ENCODE results near the gene ANKRD10.

The ANKRD10 gene

DNA sequence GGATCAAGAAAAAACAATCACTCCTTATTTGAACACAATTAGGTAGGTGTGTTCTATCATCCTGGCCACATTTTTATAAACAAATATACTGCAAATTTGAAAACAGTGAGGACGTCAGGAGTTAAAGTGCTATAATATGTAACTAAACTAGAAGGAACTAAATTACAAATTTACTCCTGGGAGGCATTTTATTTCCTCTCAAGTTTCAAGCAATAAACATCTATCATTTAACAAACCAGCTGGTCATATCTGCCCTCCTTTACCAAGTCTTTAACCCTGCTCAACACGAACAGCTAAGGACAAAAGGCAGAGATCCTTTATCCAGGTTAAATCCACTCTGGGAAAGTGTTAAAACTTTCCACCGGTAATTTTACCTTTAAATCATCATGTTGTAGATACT is 26.5 kb downstream of the ANKRD10 start:
- no peak overlapping the region for H3K4me2 ChIP-seq (ENCODE audit: insufficient read depth, low read length)
- ATAC-seq (ENCODE audit: insufficient read depth, low read depth) (no peak), DNase-seq (no peak)
- H3K27me3 ChIP-seq (ENCODE audit: insufficient read depth, low read length, poor library complexity), result no peaks in the 10 kb centered on the region
- H3K36me3 ChIP-seq (ENCODE audit: insufficient read depth, low read length), result peaks cover 28% of the 10 kb centered on the region
- no peak overlapping the region for H3K27ac ChIP-seq (ENCODE audit: low read length)
- no peak overlapping the region for H2AFZ ChIP-seq (ENCODE audit: low read depth, low read length)
- H3K4me1 ChIP-seq (ENCODE audit: insufficient read depth, low read length), result no peaks in the 10 kb centered on the region
- H4K20me1 ChIP-seq (ENCODE audit: insufficient read depth, low read length), result peaks cover 3% of the 10 kb centered on the region; the same call in 1 of the 2 replicates
- H3K9ac ChIP-seq (ENCODE audit: low read depth, low read length), result no peak overlapping the region
- no peak overlapping the region for H3K4me3 ChIP-seq (ENCODE audit: low read depth in 1 of 2, low read length in 2 of 2)
- no peaks in the 10 kb centered on the region for H3K9me3 ChIP-seq (ENCODE audit: insufficient read depth, low read length, severe bottlenecking)
- H3K79me2 ChIP-seq (ENCODE audit: insufficient read depth, low read length), result no peaks in the 10 kb centered on the region
- TF ChIP-seq, protein P1, sequence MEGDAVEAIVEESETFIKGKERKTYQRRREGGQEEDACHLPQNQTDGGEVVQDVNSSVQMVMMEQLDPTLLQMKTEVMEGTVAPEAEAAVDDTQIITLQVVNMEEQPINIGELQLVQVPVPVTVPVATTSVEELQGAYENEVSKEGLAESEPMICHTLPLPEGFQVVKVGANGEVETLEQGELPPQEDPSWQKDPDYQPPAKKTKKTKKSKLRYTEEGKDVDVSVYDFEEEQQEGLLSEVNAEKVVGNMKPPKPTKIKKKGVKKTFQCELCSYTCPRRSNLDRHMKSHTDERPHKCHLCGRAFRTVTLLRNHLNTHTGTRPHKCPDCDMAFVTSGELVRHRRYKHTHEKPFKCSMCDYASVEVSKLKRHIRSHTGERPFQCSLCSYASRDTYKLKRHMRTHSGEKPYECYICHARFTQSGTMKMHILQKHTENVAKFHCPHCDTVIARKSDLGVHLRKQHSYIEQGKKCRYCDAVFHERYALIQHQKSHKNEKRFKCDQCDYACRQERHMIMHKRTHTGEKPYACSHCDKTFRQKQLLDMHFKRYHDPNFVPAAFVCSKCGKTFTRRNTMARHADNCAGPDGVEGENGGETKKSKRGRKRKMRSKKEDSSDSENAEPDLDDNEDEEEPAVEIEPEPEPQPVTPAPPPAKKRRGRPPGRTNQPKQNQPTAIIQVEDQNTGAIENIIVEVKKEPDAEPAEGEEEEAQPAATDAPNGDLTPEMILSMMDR (IDR thresholded peaks at IDR 0.05; ENCODE audit: borderline replicate concordance, extremely low read depth, low read length, poor library complexity, severe bottlenecking), result no peak
- no peak for TF ChIP-seq EZH2 (IDR thresholded peaks at IDR 0.05; ENCODE audit: borderline replicate concordance, low read depth, low read length, severe bottlenecking)

DNA sequence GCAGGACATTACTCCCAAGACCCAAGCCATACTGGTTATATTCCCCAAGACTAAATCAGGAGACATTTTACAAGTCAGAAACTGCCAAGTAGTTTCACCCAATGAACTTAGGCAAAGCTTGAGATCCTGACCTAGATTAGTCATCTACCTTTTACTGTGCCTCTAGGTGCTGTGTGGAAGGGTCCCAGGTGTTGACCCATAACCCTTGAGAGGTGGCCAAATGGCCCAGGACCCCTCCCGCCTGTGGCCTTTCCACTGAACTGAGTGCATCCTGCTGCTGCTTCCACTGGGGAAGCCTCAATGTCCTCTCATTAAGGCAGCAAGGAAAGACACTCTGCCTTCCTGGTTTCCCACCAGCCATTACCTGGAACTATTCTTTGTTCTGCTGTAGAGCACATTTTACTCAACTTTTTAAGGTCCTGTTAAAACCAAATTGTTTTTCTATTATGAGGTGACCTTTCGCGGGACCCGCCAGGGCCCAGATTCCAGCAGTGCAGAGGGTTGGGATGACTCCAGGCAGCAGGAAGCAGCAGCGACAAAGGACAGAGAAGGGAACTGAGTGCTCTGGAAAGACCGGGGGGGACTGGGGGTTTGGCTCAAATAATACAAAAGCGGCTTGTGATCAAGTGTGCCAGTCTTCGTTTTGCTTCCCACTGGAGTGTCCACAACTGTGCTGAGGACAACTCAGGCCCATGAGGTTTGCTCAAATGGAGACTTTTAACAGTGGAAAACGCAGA is 27.1 kb downstream of the ANKRD10 start:
- no peaks in the 10 kb centered on the region for H3K79me2 ChIP-seq (ENCODE audit: insufficient read depth, low read length)
- no peak overlapping the region for H3K27ac ChIP-seq (ENCODE audit: low read length)
- peaks cover 3% of the 10 kb centered on the region; the same call in 1 of the 2 replicates for H4K20me1 ChIP-seq (ENCODE audit: insufficient read depth, low read length)
- H3K4me1 ChIP-seq (ENCODE audit: insufficient read depth, low read length), result no peaks in the 10 kb centered on the region
- peaks cover 22% of the 10 kb centered on the region for H3K36me3 ChIP-seq (ENCODE audit: insufficient read depth, low read length)
- no peaks in the 10 kb centered on the region for H3K9me3 ChIP-seq (ENCODE audit: insufficient read depth, low read length, severe bottlenecking)
- no peak overlapping the region for H3K9ac ChIP-seq (ENCODE audit: low read depth, low read length)
- H3K27me3 ChIP-seq (ENCODE audit: insufficient read depth, low read length, poor library complexity), result no peaks in the 10 kb centered on the region
- H2AFZ ChIP-seq (ENCODE audit: low read depth, low read length), result no peak overlapping the region
- H3K4me2 ChIP-seq (ENCODE audit: insufficient read depth, low read length), result no peak overlapping the region
- H3K4me3 ChIP-seq (ENCODE audit: low read depth in 1 of 2, low read length in 2 of 2), result no peak overlapping the region
- peak; percentile 28; the same call in 1 of the 3 replicates for ATAC-seq (ENCODE audit: insufficient read depth, low read depth)
- TF ChIP-seq EZH2 (IDR thresholded peaks at IDR 0.05; ENCODE audit: borderline replicate concordance, low read depth, low read length, severe bottlenecking), result no peak
- TF ChIP-seq, protein P1 (IDR thresholded peaks at IDR 0.05; ENCODE audit: borderline replicate concordance, extremely low read depth, low read length, poor library complexity, severe bottlenecking), result no peak
- no peak for DNase-seq

DNA sequence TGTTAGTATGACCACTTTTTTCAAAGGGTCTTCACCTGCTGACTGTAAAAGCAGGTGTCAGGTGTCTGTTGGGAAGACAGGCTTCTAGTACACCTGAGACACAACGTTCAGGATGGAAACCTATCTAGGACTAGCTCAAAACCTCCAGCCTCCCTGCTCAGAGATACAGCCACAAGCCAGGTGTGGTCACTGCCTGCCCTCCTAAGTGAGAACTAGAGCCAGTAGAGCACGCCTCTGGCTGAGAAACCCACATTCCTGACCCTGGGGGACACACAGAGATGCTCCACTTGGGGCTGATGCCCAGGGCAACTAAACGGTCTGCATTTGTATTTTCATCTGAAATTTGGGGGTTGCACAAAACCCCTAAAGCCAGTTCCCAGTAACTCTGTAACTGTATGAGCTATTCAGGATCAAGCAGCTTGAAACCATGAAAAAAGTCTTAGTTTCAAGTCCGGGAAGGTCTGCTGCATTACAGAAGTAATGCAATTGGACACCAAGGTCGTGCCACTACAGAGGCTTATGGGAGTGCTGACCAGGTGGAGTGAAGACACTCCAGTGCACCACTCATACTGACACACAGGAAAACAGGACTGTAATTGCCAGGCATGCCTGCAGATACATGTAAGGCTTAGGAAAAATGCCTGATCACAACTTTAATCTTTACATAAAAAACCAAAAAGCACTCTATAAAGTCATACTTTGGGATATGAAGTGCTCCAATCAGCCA is 27.8 kb downstream of the ANKRD10 start:
- H3K4me3 ChIP-seq (ENCODE audit: low read depth in 1 of 2, low read length in 2 of 2), result no peak overlapping the region
- no peak overlapping the region for H3K27ac ChIP-seq (ENCODE audit: low read length)
- no peak overlapping the region for H3K4me2 ChIP-seq (ENCODE audit: insufficient read depth, low read length)
- peaks cover 14% of the 10 kb centered on the region; the same call in 1 of the 2 replicates for H3K36me3 ChIP-seq (ENCODE audit: insufficient read depth, low read length)
- TF ChIP-seq, protein P1 (IDR thresholded peaks at IDR 0.05; ENCODE audit: borderline replicate concordance, extremely low read depth, low read length, poor library complexity, severe bottlenecking), result no peak
- TF ChIP-seq EZH2 (IDR thresholded peaks at IDR 0.05; ENCODE audit: borderline replicate concordance, low read depth, low read length, severe bottlenecking), result no peak
- H2AFZ ChIP-seq (ENCODE audit: low read depth, low read length), result no peak overlapping the region
- H3K79me2 ChIP-seq (ENCODE audit: insufficient read depth, low read length), result no peaks in the 10 kb centered on the region
- no peaks in the 10 kb centered on the region for H3K4me1 ChIP-seq (ENCODE audit: insufficient read depth, low read length)
- H3K27me3 ChIP-seq (ENCODE audit: insufficient read depth, low read length, poor library complexity), result no peaks in the 10 kb centered on the region
- H4K20me1 ChIP-seq (ENCODE audit: insufficient read depth, low read length), result peaks cover 3% of the 10 kb centered on the region; the same call in 1 of the 2 replicates
- H3K9ac ChIP-seq (ENCODE audit: low read depth, low read length), result no peak overlapping the region
- H3K9me3 ChIP-seq (ENCODE audit: insufficient read depth, low read length, severe bottlenecking), result no peaks in the 10 kb centered on the region
- DNase-seq (no peak), ATAC-seq (ENCODE audit: insufficient read depth, low read depth) (peak; percentile 34; the same call in 1 of the 3 replicates)
